ENCODE results near the gene CDKN2B.

Gene CDKN2B

GRCh38 chr9:22033012-22033630 lies 24.0 kb upstream of the CDKN2B start:
- FAIRE-seq = no peak

GRCh38 chr9:22031655-22032411 lies 22.7 kb upstream of the CDKN2B start:
- no peak for FAIRE-seq

- no peak for FAIRE-seq
These were observed 21.0 kb upstream of the CDKN2B start for GRCh38 chr9:22030101-22030598.

- FAIRE-seq = no peak
These were observed 20.1 kb upstream of the CDKN2B start for GRCh38 chr9:22029231-22029630.

GRCh38 chr9:22028394-22028793 lies 19.3 kb upstream of the CDKN2B start:
- no peak for FAIRE-seq

- no peak for FAIRE-seq
These were observed 17.6 kb upstream of the CDKN2B start for GRCh38 chr9:22026696-22027095.

GRCh38 chr9:22022396-22022795 lies 13.3 kb upstream of the CDKN2B start:
- no peak for FAIRE-seq

- FAIRE-seq = no peak
These were observed 1.9 kb upstream of the CDKN2B start for GRCh38 chr9:22010866-22011625.

GRCh38 chr9:22009506-22009867 lies 382 bp upstream of the CDKN2B start:
- no peak for FAIRE-seq

GRCh38 chr9:22008384-22008716 lies 755 bp downstream of the CDKN2B start:
- no peak for FAIRE-seq

GRCh38 chr9:22005702-22006606 lies 3.2 kb downstream of the CDKN2B start:
- FAIRE-seq = no peak

- no peak for FAIRE-seq
These were observed 3.9 kb downstream of the CDKN2B start for GRCh38 chr9:22005021-22005701.

- no peak for FAIRE-seq
These were observed 7.1 kb downstream of the CDKN2B start for GRCh38 chr9:22002038-22002437.

- no peak for FAIRE-seq
These were observed 11.1 kb downstream of the CDKN2B start for GRCh38 chr9:21998026-21998425.

- FAIRE-seq = no peak
These were observed 11.6 kb downstream of the CDKN2B start for GRCh38 chr9:21997480-21997879.

GRCh38 chr9:21996858-21997257 lies 12.2 kb downstream of the CDKN2B start:
- FAIRE-seq = no peak

GRCh38 chr9:21996438-21996837 lies 12.7 kb downstream of the CDKN2B start:
- no peak for FAIRE-seq

- no peak for FAIRE-seq
These were observed 13.3 kb downstream of the CDKN2B start for GRCh38 chr9:21995666-21996398.

- FAIRE-seq = no peak
These were observed 14.0 kb downstream of the CDKN2B start for GRCh38 chr9:21995006-21995665.

- FAIRE-seq = no peak
These were observed 14.5 kb downstream of the CDKN2B start, which contains the start of gene CDKN2B-AS1 for GRCh38 chr9:21994556-21995005. TSS of gene CDKN2B-AS1 (plus strand) at chr9:21994791.

Data from G401.6 (cell line).